Measurements from ENCODE around the gene CLDN11.

The CLDN11 gene

DNA sequence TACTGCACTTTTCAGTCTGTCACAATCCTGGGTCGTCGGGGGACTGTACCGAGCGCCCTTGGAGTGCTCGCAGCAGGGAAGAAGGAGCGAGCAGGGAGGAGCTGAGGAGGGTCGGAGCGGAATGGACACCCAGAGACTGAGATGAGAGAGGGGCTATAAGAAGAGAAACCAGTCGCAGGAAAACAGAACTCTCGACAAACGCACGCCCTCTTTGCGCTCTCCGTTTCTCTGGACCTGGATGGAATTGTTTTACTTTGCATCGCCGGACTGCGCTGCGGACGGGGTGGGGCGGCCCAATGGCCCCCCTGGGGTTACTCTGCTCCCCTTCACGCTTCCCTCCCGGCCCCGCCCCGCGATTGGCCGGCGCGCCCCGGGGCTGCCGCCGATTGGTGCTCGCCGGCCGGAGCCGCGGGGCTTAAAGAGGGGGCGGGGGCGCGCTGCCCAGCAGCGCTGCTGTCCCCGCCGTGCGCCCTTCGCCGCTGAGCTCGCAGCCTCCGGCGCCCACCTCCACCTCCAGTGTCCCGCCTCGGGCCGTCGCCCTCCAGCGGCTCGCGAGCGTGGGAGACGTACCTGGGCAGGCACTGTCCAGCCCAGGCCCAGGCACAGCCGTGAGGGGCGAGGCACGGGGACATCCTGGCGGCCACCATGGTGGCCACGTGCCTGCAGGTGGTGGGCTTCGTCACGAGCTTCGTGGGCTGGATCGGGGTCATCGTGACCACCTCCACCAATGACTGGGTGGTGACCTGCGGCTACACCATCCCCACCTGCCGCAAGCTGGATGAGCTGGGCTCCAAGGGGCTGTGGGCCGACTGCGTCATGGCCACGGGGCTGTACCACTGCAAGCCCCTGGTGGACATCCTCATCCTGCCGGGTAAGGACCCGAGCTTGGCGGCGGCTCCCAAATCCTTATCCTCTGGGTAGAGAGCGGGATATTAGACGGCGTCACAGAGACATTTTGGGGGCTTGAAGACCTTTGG lies at the start of gene CLDN11:
CLDN11 (plus strand) TSS at position 447 of the 977 bp plus-strand sequence; CDS start at position 646, 199 bp downstream.
- DNase-seq, result no peak

GRCh38 chr3:170368921-170369320 lies 49.7 kb upstream of the CLDN11 start:
- DNase-seq, result no peak

- no peak for DNase-seq
Observed at GRCh38 chr3:170372190-170372879, 46.3 kb upstream of the CLDN11 start.

DNA sequence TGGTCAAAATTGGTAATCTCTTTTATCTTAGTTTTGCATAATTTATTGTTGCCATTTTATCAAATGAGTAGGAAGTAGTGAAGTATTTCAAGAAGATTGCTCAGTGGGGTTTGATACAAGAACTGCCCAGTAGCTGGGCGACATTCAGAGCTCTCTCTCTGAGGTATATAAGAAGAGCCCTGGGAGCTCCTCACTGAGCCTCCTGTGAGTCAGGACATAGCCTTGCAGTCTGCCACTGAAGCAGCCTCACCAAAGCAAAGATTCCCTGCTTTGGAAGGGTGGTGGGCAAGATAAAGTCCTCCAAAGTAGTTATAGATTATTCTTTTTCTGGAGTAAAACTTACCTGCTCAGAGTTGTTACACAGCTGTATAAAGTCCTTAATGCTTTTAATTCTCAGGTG lies 35.1 kb upstream of the CLDN11 start:
- no peak for DNase-seq

DNA sequence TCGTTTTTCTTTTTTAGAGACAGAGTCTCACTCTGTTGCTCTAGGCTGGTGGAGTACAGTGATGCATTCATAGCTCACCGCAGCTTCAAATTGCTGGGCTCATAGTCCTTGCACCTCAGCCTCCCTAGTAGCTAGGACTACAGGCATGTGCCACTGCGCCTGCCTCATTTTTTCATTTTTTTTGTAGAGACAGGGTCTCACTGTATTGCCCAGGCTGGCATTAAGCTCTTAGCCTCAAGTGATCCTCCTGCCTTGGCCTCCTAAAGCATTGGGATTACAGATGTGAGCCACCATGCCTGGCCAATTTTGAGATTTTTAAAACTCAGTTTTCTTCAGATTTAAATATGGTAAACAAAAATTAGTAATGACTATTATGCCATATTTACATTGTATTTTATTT lies 32.2 kb upstream of the CLDN11 start:
- DNase-seq, result no peak

- no peak for DNase-seq
Observed at GRCh38 chr3:170387950-170388349, 30.7 kb upstream of the CLDN11 start.

- DNase-seq, result no peak
Observed at GRCh38 chr3:170391108-170391507, 27.6 kb upstream of the CLDN11 start.

- no peak for DNase-seq
Observed at GRCh38 chr3:170397685-170398084, 21.0 kb upstream of the CLDN11 start.

DNA sequence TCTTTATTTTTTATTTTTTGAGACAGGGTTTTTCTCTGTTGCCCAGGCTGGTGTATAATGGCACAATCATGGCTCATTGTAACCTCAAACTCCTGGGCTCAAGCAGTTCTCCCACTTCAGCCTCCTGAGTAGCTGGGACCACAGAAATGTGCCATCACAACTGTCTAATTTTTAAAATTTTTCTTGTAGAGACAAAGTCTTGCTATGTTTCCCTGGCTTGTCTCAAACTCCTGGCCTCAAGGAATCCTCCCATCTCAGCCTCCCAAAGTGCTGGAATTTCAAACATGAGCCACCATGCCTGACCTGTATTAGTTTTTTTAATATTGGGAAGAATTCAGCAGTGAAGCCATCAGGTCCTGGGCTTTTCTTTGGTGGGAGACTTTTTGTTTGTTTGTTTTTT lies 13.6 kb upstream of the CLDN11 start:
- no peak for DNase-seq

- peak; percentile 8 for DNase-seq
Observed at GRCh38 chr3:170410428-170411029, 8.1 kb upstream of the CLDN11 start.

DNA sequence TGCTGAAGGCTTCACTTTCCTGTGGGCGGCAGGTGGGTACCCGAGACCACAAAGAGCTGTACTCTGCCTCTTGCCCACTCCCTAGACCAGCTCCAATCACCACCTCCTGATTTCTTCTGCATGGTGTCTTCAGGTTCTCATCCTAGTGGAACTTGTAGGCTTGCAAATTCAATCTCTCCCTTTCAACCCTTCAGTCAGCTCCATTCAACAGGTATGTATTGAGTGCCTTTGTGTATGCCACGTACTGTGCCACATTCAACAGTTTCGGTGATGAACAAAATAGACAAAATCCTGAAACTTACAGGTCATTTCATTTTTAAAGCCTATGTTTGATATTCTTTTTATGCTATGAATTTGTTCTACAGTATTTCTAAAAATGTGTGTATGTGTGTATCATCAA lies 5.4 kb upstream of the CLDN11 start:
- no peak for DNase-seq

DNA sequence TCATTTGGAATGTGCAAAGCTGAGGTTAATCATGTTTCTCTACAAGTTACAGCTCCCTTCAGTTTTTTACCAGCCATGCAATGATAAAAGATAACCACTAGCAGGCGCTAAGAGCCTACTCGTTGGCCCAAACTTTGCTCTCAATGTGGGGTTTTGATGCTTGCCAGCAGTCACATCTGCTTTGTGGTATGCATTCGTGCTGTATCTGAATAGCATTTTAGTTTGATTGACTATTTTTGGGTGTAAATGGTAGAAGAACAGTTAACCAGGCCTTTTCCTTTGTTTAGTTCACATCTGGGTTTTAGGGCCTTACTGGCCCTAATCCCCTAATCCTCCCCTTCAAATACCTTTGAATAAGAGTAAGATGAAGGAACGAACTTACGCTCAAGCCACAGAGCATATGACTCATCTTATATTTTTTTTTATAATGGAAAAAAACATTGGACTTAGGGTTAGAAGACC lies 4.4 kb upstream of the CLDN11 start:
- peak; percentile 57 for DNase-seq

DNA sequence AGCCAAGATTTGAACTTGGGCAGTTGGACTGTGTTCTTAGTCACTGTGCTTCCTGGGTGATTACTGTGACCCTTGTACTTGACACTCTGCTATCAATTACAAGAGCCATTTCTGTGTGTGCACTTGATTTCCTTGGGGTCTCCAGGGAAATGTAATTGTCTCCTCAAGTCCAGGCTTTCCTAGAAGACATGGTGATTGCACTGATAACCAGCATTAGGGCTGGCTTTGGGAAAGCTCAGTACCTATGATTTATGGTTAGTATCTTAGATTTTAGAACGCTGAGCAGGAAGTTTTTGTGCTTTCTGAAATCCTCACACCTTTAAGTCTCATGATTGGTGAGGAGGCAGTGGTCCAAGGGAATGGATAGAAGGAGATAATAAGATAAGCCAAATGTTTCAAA lies 1.6 kb upstream of the CLDN11 start:
- no peak for DNase-seq

DNA sequence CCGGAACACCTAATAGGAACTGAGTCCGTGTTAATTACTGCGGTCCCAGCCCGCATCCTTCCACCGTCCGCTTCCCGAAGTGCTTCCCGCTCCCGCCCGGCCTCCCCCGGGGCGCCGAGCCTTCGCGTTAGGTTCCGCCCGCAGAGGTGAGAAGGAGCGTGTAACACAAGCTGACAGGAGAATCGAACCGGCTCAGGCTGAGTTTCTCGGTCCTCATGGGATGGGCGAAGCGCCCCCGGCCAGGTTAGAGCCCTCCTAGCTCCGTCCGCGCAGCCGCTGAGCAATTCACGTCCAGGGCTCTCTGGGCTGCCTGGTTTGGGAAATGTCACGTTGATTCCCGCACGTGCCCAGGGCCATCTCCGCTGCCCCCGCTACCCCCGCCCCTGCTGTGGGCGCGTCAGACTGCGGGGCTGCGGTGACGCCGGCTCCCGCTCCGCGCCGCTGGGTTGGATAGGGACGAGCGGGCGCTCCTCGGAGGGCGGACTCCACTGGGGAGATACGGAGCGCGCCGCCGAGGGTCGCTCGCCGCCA lies 954 bp downstream of the CLDN11 start:
- DNase-seq, result no peak

DNA sequence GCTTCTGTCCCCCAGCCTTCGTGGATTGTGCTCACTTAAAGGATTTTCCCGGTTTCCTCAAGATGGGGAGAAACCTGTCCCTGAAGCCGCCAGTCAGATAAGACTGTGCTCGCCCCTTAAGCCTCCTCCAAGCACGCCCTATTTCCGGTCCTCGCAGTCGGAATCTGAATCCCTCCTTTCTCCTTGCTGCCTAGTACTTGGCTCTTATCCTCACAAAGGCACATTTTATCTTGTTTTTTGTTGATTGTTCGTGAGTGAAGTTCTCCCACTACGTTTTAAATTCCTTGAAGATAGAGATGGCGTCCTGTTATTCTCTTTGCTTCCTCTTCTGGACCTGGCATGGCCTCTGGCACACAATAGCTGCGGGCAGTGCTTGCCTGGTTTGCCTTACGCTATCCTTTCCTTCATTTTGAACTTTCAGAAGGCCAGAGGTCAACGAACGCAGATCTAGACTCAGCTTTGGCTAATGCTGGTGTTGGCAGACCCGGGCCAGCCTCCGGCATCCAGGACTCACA lies 1.7 kb downstream of the CLDN11 start:
- no peak for DNase-seq

- DNase-seq, result no peak
Observed at GRCh38 chr3:170421111-170421641, 2.5 kb downstream of the CLDN11 start.

GRCh38 chr3:170421758-170422157 lies 3.1 kb downstream of the CLDN11 start:
- no peak for DNase-seq

DNA sequence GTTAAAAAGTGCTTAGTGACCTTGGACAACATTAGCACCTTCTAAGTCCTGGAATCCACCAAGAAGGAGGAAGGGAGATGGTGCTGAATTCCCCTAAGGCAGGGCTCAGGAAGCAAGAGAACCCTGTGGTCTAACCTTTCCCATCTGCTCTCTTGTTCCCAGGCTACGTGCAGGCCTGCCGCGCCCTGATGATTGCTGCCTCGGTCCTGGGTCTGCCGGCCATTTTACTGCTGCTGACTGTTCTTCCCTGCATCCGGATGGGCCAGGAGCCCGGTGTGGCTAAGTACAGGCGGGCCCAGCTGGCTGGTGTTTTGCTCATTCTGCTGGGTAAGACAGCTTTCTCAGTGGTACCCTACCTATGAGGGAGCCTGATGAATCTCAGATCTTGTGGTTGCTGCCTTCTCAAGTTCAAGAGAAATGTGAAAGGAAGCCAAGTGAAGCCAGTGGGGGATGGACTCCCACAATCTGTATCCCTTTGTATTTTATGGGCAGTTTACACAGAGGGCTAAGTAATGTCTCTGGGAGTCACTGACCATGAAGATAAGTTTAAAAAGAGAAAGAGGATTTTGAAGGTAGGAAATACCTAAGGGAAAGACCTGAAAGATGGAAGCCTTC lies 4.4 kb downstream of the CLDN11 start:
- DNase-seq, result no peak

DNA sequence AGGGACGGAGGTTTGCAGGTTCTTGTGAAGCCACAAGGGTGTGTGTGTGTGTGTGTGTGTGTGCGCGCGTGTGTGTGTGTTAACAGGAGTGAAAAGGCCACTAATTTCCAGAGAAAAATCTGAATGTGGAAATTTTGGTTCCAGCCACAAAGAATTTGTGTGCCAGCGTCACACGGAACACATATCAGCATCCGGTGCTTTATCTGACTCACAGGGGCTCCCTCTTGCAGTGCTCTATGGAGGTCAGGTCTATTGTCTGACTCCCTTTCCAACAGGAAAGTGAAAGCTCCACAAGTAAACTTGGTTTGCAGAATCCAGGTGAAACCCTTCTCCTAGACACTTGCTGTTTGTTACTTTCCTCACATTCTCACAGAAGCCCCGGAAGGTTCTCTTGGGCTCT lies 6.2 kb downstream of the CLDN11 start:
- no peak for DNase-seq

DNA sequence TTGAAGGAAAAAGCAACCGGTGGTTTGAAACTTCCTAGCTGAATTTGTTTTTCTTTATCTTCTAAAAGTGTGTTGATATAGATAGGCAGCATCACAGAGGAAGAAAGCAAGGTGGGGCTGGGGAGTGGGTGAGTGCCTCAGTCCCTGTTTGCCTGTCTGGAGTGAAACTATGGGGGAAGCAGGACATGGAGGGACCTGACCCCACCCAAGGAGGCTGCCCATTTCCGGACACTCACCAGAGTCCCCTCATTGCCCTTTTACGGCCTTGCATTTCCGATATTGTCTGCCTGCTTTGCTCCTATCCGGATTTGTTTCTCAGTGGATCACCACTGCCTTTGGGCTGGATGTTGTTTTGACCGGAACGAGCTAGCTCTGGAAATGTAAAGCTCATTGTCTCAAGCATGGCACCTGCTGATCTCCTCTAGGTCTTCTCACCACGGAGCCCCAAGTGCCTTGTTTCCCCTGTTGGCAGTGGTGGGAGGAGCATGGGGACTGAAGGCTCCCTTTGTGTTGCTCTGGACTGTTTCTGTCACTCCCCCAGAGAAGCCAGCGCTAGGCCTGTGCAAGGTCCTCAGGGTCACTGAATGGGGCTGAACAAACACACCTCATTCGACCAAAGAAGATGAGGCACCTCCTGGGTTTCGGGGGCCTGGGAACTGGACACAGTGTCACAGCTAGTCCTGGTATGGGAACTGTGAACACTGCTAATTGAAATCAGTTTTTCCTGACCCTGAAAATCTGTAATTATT lies 7.0 kb downstream of the CLDN11 start:
- DNase-seq, result no peak

DNA sequence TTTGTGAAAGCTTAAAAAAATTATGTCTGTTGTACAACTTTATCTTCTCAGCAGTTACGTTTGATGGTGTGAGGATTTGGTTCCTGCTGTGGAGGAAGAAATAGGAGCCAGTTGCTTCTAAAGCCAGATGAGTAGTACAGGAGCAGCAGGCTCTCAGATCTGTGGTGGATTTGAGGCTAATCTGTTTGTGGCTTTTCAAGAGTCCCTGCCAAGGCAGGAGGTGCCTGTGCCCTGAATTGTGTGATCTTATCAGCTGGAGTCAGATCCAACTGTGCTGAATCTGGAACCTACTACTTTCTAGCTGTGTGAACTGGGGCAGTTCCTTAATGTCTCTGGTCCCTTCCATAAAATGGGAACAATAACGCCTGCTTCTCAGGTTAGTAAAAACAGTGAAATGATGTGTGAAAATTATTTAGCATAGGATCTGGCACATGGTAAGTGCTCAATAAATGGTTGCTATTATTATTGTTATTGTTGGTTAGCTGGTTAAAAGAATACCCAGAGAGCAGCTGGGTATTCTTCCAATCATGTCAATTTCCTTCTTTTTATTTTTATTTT lies 7.7 kb downstream of the CLDN11 start:
- no peak for DNase-seq
